HG03378 (cell line): ENCODE measurements around the gene TRAPPC14.
"Not testable (repeated sequence)": the region's sequence is repeated elsewhere in the genome, so short reads cannot be mapped to it uniquely, and the experiment has no call there.

Experiments
- ATAC-seq: cut with Tn5 transposase; IDR thresholded peaks from one replicate; pipeline ENCODE4 v1.9.1; 2021; ENCODE audit warnings: mild to moderate bottlenecking, moderate library complexity; ENCODE audit not compliant: unreplicated experiment

TRAPPC14 gene, protein sequence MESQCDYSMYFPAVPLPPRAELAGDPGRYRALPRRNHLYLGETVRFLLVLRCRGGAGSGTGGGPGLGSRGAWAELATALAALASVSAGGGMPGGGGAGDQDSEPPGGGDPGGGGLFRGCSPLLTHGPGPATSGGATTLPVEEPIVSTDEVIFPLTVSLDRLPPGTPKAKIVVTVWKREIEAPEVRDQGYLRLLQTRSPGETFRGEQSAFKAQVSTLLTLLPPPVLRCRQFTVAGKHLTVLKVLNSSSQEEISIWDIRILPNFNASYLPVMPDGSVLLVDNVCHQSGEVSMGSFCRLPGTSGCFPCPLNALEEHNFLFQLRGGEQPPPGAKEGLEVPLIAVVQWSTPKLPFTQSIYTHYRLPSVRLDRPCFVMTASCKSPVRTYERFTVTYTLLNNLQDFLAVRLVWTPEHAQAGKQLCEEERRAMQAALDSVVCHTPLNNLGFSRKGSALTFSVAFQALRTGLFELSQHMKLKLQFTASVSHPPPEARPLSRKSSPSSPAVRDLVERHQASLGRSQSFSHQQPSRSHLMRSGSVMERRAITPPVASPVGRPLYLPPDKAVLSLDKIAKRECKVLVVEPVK

DNA sequence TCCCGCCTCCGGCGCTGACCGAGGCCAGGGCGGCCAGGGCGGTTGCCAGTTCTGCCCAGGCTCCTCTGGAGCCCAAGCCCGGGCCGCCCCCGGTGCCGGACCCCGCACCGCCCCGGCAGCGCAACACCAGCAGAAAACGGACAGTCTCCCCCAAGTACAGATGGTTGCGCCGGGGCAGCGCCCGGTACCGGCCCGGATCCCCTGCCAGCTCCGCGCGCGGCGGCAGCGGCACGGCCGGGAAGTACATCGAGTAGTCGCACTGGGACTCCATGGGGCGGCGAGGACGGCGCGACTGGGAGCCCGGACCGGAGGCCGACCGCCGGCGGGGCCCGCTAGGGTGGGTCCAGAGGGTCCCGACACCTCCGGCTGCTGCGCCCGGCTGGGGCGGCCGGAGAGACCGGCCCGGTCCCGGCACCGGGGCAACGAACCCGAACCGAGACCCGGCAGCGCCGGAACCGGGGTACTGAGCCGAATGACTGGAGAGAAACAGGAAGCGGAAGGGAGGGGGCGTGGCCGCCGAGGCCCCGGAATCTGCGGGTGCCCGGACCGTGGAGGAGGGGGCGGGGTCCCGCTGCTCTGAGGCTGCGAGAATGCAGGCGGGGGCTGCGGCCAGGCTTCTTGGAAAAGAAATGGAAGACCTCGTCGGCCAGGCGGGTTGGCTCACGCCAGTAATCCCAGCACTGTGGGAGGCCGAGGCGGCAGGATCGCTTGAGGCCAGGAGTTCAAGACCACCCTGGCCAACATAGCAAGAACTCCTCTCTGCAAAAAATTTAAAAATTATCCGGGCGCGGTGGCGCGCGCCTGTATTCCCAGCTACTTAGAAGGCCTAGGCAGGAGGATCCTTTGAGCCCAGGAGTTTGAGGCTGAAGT is at the start of gene TRAPPC14:
Gene TRAPPC14, minus strand, starts transcription at position 495 of the 870 bp plus-strand sequence. Its CDS starts 224 bp downstream, at position 271.
- peak; percentile 49 for ATAC-seq

DNA sequence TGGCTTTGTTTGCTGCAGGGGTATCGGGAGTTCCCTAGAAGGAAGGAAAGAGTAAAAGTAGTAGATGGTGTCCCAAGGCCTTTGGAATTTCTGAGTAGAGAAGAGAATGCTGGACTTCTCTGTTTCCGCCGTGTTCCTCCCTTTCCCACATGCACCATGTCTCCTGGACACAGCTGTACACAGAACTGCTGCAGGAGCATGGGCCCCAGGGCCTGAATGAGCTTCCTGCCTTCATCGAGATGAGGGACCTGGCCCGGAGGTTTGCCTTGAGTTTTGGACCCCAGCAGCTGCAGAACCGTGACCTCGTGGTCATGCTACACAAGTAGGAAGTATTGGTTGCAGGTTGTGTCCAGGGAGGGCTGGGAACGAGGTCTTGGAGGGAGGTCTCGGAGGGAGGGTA is 45.9 kb upstream of the TRAPPC14 start:
- no peak for ATAC-seq

DNA sequence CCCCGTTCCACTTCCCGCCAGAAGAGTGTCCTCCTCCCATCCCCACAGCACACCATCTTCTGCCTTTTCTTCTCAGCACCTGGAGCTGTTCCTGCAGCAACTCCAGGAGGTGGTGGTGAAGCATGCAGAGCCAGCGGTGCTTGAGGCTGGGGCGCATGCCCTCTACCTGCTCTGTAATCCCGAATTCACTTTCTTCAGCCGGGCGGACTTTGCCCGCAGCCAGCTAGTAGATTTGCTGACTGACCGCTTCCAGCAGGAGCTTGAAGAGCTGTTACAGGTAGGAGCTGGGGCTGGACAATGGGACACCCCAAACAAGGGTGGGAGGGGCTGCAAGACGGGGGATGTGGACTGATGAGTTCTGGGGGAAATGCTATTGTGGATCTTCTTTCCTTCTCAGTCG is 42.2 kb upstream of the TRAPPC14 start:
- no peak for ATAC-seq

DNA sequence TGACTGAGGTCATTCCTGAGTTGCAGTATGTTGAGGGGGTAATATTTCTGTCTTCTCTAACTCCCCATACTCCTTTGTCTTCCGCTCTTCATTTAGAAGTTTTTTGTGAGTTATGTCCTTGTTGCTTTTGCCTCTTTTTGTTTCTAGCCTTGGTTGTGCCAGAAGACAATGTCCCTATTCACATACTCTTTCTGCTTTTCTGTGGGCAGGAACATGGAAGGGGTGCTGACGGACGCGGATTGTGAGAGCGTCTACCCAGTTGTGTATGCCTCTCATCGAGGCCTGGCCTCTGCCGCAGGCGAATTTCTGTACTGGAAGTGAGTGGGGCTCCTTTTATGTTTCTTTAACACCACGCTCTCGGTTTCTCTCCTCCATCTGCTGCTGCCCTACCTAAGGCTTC is 39.7 kb upstream of the TRAPPC14 start:
- no peak for ATAC-seq

DNA sequence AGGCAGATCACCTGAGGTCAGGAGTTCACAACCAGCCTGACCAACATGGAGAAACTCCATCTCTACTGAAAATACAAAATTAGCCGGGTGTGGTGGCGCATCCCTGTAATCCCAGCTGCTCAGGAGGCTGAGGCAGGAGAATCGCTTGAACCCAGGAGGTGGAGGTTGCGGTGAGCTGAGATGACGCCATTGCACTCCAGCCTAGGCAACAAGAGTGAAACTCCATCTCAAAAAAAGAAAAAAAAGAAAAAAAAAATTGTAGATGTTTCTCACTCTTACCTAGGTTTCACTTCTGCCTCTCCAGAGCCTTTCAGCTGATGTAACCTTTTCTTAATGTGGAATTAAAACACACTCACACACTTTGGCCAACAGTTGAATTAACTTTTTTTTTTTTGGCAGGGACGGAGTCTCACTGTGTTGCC is 37.4 kb upstream of the TRAPPC14 start:
- ATAC-seq: not testable (repeated sequence)

DNA sequence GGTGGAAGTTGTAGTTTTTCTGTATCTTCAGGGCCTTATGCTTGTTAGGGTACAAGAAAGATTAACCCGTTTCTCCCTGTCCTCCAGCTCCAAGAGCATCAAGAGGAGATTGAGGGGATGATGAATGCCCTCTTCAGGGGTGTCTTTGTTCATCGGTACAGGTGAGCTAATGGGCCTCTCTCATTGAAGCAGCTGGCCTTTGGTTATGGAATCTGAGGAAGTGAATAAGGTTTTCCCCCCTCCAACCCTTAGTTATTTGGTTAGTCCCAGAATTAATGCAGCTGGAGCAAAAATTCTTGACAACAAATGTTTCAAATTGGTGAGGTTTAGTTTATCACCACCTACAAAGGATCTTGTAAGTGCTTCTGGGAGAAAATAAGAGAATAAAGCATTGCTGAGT is 36.7 kb upstream of the TRAPPC14 start:
- no peak for ATAC-seq

DNA sequence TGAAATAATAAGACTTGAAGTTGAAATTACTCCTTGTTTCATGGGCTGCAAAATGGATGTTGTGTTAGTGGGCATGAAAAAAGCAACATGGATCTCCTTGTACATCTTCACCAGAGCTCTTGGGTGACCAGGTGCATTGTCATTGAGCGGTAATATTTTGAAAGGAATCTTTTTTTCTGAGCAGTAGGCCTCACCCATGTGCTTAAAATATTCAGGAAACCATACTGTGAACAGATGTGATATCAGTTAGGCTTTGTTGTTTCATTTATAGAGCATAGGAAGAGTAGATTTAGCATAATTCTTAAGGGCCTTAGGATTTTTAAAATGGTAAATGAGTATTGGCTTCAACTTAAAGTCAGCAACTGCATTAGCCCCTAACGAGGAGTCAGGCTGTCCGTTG is 34.4 kb upstream of the TRAPPC14 start:
- no peak for ATAC-seq

DNA sequence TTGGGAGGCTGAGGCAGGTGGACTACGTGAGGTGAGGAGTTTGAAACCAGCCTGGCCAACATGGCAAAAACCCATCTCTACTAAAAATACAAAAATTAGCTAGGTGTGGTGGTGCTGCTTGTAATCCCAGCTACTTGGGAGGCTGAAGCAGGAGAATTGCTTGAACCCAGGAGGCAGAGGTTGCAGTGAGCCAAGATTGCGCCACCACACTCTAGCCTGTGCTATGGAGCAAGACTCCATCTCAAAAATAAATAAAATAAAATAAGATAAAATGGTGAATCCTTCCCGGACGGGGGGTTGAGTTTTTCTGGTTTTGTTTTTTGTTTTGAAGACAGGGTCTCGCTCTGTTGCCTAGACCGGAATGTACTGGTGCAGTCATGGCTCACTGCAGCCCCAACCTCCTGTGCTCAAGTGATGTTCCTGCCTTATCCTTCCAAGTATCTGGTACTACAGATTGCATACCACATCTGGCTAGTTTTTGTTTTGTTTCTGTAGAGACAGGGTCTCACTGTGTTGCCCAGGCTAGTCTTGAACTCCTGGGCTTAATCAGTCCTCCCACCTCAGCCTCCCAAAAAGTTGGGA is 33.8 kb upstream of the TRAPPC14 start:
- ATAC-seq: not testable (repeated sequence)

DNA sequence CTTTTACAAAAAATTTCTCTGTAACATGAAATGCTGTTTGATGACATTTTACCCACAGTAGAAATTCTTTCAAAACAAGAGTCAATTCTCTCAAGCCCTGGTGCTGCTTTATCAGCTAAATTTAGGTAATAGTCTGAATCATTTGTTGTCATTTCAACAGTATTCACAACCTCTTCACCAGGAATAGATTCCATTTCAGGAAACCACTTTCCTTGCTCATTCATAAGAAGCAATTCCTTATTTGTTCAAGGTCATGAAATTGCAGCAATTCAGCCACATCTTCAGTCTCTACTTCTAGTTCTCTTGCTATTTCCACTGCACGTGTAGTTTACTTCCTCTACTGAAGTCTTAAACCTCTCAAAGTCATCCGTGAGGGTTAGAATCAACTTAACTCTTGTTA is 33.3 kb upstream of the TRAPPC14 start:
- no peak for ATAC-seq

DNA sequence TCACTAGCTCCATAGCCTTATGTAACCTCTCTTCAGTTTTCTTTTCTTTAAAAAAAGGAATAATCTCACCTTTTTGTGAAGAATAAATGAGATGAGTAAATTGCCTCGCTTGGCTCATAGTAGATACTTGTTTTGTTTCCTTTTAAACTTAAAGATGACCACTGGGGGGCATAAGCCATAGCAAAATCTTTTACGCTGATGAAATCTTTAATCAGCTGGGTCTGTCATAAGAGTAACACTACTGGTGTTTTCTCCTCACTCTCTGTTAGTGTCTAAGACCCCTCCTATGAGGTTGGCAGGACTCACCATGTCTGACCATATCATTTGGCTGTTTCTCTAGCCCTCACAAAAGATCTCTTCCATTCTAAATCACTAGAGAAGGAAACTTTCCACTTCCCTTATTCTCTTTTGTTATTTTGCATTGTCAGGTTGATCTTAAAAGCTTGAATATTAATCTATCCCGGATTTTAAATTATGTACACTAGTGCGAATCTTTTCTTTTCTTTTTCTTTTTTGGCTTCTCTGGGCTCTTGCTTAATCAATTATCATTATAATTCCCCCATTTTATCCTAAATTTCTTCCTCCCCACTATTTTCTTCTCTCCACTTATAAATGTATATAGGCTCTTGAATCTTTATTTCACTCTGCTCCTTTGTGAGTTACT is 31.7 kb upstream of the TRAPPC14 start:
- peak; percentile 59 for ATAC-seq

DNA sequence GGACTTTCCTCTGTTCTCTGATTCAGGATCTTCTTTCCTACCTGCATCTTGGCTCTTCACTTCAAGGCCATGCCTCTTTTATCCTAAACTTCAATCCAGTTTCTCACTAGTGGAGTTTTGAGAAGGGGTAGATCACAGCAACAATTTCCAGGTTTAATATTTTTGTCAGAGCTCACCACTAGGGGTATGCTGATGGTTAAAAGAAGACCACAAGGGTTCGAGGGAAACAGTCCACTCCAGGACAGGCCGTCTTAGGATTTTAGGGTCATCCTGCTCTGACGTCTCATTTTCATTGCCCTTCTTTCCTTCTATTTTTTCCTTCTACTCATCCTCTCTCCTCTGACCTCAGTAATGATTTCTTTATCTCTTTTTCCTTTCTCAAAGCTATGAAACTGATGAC is 30.5 kb upstream of the TRAPPC14 start:
- no peak for ATAC-seq

DNA sequence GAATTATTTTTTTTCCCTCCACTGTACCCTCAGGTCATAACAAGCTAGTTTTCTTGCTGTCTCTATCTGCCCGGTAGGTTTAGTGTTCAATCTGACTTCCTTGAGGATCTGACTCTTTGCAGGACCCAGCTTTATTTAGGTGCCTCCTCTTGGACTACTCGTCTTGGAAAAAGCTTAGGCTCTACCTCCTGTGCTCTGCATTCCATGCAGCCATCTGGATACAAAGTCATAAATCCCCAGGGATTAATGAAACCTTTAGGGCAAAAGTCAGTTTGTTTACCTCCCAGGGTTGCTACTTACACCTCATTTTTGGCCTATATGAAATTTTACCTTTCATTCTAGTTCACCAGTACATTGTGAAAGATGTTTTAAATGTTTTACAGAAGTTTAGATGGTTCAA is 27.2 kb upstream of the TRAPPC14 start:
- no peak for ATAC-seq

DNA sequence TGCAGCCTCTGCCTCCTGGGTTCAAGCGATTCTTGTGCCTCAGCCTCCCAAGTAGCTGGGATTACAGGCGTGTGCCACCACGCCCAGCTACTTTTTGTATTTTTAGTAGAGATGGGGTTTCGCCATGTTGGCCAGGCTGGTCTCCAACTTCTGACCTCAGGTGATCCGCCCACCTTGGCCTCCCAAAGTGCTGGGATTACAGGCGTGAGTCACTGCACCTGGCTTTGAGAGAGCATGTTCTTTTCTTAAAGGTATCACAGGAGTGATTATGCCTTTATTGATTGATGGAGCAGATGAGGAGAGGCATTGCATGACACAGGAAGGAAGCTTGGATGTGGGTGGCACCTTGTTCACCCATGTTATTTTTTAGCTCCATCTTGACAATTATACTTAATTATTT is 24.6 kb upstream of the TRAPPC14 start:
- not testable (repeated sequence) for ATAC-seq

DNA sequence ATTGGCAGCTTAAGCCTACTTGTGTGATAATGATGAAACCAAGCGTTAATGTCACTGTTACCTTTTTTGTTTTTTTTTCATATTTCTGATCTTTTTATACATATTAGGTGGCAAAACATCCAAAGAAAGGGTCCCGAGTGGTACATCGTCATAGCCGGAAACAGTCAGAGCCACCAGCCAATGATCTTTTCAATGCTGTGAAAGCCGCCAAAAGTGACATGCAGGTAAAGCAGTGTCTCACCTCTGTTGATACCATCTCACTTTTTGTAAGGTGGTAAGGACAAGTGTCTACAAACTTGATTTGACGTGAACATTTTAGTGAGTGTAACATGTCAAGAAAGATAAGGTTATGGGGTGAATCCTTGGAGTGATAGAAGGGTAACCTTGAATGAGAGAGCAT is 24.1 kb upstream of the TRAPPC14 start:
- ATAC-seq: not testable (repeated sequence)

DNA sequence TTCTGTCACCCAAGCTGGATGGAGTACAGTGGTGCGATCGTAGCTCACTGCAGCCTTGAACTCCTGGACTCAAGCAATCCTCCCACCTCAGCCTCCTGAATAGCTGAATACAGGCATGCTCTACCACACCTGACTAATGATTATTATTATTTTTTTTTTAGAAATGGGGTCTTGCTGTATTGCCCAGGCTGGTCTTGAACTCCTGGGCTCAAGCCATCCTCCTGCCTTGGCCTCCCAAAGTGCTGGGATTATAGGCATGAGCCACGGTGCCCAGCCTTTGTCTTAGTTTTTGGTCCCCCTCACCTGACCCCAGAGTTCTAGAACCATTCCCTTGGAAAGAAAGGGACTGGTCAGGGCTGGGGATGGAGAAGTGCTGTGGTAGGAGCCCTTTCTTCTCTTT is 21.6 kb upstream of the TRAPPC14 start:
- ATAC-seq: not testable (repeated sequence)

DNA sequence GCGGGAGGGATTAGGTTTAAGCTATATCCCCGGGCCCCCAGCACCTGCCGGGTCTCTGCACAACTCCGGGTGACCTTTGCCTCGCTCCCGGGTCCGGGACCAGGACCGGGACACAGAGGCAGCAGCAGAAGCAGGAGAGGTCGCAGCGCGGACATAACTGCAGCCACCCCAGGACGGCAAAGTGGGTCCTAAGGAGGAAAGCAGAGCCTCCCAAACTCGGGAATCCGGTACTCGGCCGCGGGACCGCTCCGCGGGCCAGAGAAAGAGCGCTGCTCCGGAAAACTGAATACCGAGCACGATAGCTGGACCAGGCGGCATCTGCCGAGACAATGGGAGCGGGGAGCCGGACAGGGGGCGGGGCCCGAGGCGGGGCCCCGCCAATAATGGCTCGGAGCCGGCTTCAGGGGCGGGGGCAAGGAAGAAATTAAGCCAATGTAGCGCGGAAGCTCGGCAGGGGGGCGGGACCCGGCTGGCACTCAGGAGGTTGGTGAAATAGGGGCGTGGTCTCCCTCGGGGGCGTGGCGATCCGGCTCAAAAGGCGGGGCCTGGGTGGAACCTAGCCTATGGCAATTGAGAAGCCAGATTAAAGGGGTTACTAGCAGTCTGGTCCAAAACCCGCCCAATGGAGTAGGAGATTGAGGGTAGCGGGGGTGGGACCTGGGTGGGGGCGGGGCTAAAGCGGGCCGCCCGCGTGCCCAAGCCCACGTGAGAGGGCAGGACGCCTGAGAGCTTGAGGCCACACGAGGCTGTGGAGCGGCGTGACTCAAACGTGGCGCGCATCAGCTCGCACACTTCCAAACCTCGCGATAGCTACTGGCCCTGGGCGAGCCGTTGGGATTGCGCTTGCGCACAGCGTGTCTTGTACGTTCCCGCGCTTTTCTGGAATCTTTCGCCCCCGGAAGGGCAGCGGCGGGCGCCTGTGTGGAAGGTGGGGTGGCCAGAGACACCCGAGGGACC is 18.8 kb upstream of the TRAPPC14 start, which contains the start of the genes GPC2 and STAG3:
Gene GPC2, minus strand, starts transcription at position 337 of the 957 bp plus-strand sequence. Its CDS starts 182 bp downstream, at position 155.
Gene STAG3, plus strand, starts transcription at position 874 of the 957 bp plus-strand sequence. CDS start 2,639 bp downstream, outside the sequence.
- peak; percentile 76 for ATAC-seq

DNA sequence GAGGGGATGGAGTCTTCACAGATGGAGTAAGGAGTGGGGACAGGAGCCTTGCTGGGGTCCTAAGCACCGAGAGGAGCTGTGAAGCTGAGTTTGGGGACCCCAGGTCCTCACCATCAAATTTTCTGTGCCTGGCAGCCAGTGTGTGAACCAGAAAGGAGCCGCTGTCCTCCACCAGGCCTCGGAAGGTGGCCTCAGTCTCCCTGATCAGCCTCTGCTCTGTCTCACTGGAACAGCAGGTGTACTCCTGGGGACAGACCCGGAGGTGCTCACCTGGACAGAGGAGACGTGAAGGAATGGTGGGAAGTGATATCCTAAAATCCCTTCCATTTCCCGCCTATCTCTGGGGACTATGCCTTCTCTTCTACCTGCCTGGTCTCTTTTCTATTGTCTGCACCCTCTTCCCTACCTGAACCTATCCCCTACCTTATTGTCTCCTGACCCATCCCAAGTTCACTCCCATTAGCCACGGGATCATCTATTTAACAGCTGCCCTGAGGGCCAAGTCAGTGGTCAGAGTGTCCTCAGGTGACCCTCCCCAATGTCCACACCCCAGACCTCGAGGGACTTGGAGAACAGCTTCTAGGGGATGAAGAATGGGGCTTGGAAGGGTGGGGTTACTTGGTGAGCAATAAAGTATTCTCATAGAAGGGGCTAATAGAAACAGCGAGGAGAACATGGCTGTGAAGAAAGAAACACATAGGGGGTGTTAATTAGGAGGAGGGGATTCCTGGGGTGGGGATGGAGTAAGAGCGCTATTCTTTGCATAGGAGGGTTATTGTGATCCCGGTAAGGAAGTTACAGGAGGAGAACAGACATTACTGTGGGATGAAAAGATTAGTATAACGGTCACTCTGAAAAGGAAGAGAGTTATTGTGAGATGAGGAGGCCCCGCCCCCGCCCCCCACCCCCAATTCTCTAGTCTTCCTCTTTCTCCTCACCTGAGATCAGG is 17.8 kb upstream of the TRAPPC14 start:
- ATAC-seq: no peak

DNA sequence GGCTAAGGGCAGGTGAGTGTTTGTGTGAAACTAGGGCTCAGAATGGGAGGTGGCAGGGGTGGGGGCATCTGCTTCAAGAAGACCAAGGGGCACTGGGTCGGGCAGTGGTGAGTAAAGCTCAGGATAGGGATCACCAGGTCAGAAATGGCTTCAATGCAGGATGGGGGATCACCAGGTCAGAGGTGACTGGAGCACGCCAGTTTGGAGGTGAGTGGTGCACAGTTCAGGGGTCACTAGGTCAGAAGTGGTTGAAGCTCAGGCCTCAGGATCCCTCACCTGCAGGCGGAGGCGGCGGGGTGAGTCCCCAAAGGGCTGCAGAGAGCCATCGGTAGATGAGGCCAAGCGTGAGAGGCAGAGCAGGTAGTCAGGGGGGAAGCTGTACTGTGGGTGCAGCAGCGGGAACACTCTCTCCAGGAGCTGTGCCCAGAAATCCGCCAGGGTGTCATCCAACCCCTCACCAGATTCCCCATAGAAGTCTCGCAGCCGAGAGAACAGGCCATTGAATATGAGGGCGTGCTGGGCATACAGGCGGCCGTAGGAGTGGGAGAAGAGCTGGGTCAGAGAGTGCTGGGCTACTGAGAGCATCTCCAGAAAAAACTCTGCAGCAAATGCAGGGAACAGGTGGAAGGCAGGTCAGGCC is 16.9 kb upstream of the TRAPPC14 start:
- no peak for ATAC-seq
